GM12878 (cell line): ENCODE results near the gene PLA2G5. TPM values are rescaled to one million over a fixed set of nuclear protein-coding genes. Genes with fewer than 3 reads are reported as not detected.

Experiments
- ATAC-seq: fragments of 200-7000 bp; cut with Tn5 transposase; 3 replicates; pipeline ENCODE4 v1.9.1; 2020; ENCODE audit warnings: mild to moderate bottlenecking, moderate library complexity
- BruUV-seq: library from RNA; stranded (reverse); fragments of 400-500 nt; replicated peaks from 2 replicates; lab custom pipeline; 2021; lab: Mats Ljungman, UMichigan
- CTCF ChIA-PET: fragments of 300-600 bp; sonication (Branson Sonifier 250); formaldehyde crosslinking; extraction: SDS; loops from one replicate; lab custom pipeline; 2021; ENCODE audit warnings: inconsistent platforms; lab: Yijun Ruan, JAX
- POLR2A ChIA-PET: fragments of 350-600 bp; formaldehyde crosslinking; extraction: SDS; loops from one replicate; lab custom pipeline; 2021; ENCODE audit warnings: inconsistent platforms; lab: Charles Lee
- RAD21 ChIA-PET: fragments of 300-600 bp; sonication (Branson Sonifier 250); formaldehyde crosslinking; loops from one replicate; lab custom pipeline; 2023; ENCODE audit warnings: antibody characterized with exemption; ENCODE audit not compliant: unreplicated experiment; lab: Charles Lee
- SMC1A ChIA-PET: fragments of 300-600 bp; sonication (Branson Sonifier 250); formaldehyde crosslinking; loops from one replicate; lab custom pipeline; 2023; ENCODE audit not compliant: unreplicated experiment, uncharacterized antibody; lab: Charles Lee
- DNase-seq: peaks from one replicate; pipeline ENCODE4 v3.0.0-alpha.2; 2011; ENCODE audit warnings: low read depth, low spot score
- FAIRE-seq: peaks from 3 replicates; lab custom pipeline; 2011; peaks lifted over from hg19 to GRCh38; lab: Jason Lieb, UNC
- H2AFZ ChIP-seq: 2 replicates; pipeline ENCODE4 v1.6.0; 2011; ENCODE audit warnings: low read depth, low read length, control low read depth; ENCODE audit not compliant: control insufficient read depth
- H3K27ac ChIP-seq: 2 replicates; pipeline ENCODE4 v1.5.1; 2011; ENCODE audit warnings: control low read depth; ENCODE audit not compliant: control insufficient read depth, insufficient read depth
- H3K27me3 ChIP-seq, 2 experiments: replicated peaks in 1 of 2; 2 replicates each; pipeline versions ENCODE4 v1.6.0 to v1.6.1; 2011; ENCODE audit warnings: low read length in 1 of 2; ENCODE audit not compliant: control insufficient read depth in 2 of 2, insufficient read depth in 2 of 2
- H3K36me3 ChIP-seq, 2 experiments: 2 replicates each; pipeline ENCODE4 v1.5.1; 2011; ENCODE audit warnings: low read length in 1 of 2; ENCODE audit not compliant: control insufficient read depth in 2 of 2, insufficient read depth in 2 of 2
- H3K4me1 ChIP-seq: 2 replicates; pipeline ENCODE4 v1.6.1; 2011; ENCODE audit warnings: mild to moderate bottlenecking, low read length, moderate library complexity, mixed read lengths; ENCODE audit not compliant: control insufficient read depth, insufficient read depth
- H3K4me2 ChIP-seq: 2 replicates; pipeline ENCODE4 v1.6.0; 2011; ENCODE audit warnings: control low read depth; ENCODE audit not compliant: control insufficient read depth, insufficient read depth
- H3K4me3 ChIP-seq: fragments of 200-600 bp; sonication (generic); 2 replicates; pipeline ENCODE4 v1.5.1; 2016
- H3K79me2 ChIP-seq: 2 replicates; pipeline ENCODE4 v1.6.0; 2011; ENCODE audit warnings: low read length; ENCODE audit not compliant: control insufficient read depth, insufficient read depth
- H3K9ac ChIP-seq: 2 replicates; pipeline ENCODE4 v1.8.0; 2011; ENCODE audit warnings: low read length, control low read depth, mixed read lengths; ENCODE audit not compliant: control insufficient read depth, insufficient read depth
- H3K9me3 ChIP-seq: replicated peaks from 3 replicates; pipeline ENCODE4 v1.5.1; 2011; ENCODE audit warnings: mild to moderate bottlenecking, low read length; ENCODE audit not compliant: control insufficient read depth, insufficient read depth
- H4K20me1 ChIP-seq: 2 replicates; pipeline ENCODE4 v1.6.0; 2011; ENCODE audit not compliant: control insufficient read depth, insufficient read depth
- RAD21 ChIP-seq: IDR thresholded peaks from 2 replicates; pipeline ENCODE4 v1.6.1; 2011; ENCODE audit warnings: mild to moderate bottlenecking, low read depth, low read length, moderate library complexity; ENCODE audit not compliant: insufficient read depth
- ZNF217 ChIP-seq: fragments of 450-650 bp; IDR thresholded peaks from 2 replicates; pipeline ENCODE4 v1.6.1; 2017; ENCODE audit warnings: antibody characterized with exemption, mild to moderate bottlenecking
- WGBS: methylation state at CpG from one replicate; pipeline ENCODE4 v1.1.6; 2016; ENCODE audit warnings: low lambda C conversion rate; ENCODE audit not compliant: insufficient replicate concordance, insufficient coverage; ENCODE audit errors: missing lambda C conversion rate; 5-methylcytosine and 5-hydroxymethylcytosine counted together
- in situ Hi-C: fragments of 300-500 bp; cut with MboI; formaldehyde crosslinking; loops from 9 replicates; pipeline ENCODE4 v1.14.3; 2018; ENCODE audit warnings: mixed read lengths
- intact Hi-C: fragments of 100-400 bp; cut with micrococcal nuclease; formaldehyde crosslinking; loops from one replicate; pipeline ENCODE4 v1.14.2; 2022; ENCODE audit not compliant: unreplicated experiment
- polyA plus RNA-seq, 11 experiments: library from polyadenylated mRNA; depleted of rRNA in 4 of 11; unstranded in 6 of 11; stranded (reverse) in 5 of 11; fragments of >200 nt; fragmentation: Nextera tagmentation in 4 of 11; fragmentation: Illumina TruSeq in 1 of 11; extraction: Ambion mirVana in 4 of 11; extraction: Trizol in 1 of 11; gene quantifications; 1 replicate in 1 of 11; 2 replicates in 10 of 11; pipeline versions ENCODE4 v1.2.1 to v1.2.3, GENCODE V29; 2011 to 2016; ENCODE audit warnings: inconsistent platforms in 2 of 11, missing spikeins in 2 of 11, low read depth in 1 of 11
- total RNA-seq, 4 experiments: library from RNA; depleted of rRNA in 3 of 4; stranded (reverse); fragments of >200 nt in 3 of 4; fragmentation: Illumina TruSeq in 1 of 4; extraction: Trizol in 1 of 4; gene quantifications; 2 replicates each; pipeline versions ENCODE4 v1.2.1 to v1.2.3, GENCODE V29; 2013 to 2021
- TF ChIP-seq, protein P1 (sequence below), 3 experiments: IDR thresholded peaks in 2 of 3; conservative IDR thresholded peaks in 1 of 3; 2 replicates each; pipeline ENCODE4 v1.5.1; 2011; ENCODE audit warnings: low read depth in 3 of 3, low read length in 3 of 3, mild to moderate bottlenecking in 3 of 3, control low read depth in 2 of 3, moderate library complexity in 2 of 3, inconsistent platforms in 1 of 3, mixed read lengths in 1 of 3; ENCODE audit not compliant: control insufficient read depth in 2 of 3, insufficient read depth in 1 of 3; ENCODE audit errors: extremely low read depth in 1 of 3

PLA2G5 gene
- total and polyA plus RNA-seq, 10 of the 15 experiments (the other 5 are each of a cell fraction or from before 2014, with no cell fraction given): 0.10 to 0.19 (median 0.17) TPM; not detected in 7

DNA sequence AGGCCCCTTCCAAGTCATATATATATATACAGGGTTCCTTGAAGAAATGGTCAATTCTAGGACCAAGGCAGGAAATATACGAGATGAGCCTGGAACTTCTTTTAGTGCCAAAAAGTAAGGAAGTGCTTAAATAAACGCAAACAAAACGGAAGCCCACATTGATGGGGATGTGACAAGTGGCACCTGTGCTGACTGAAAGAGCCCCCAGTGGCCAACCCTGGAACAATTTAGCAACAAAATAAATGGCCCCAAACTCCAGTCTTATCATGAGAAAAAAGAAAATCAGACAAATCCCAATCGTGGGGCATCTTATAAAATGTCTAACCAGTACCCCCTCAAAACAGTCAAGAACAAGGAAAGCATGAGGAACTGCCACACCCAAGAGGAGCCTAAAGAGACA lies 17.7 kb downstream of the PLA2G5 start:
- intact Hi-C loops: no loop called here
- no peak for DNase-seq
- Histone ChIP-seq H3K4me3 (no peak overlapping the region), H3K9me3 (no peaks in the 10 kb centered on the region), H4K20me1 (no peaks in the 10 kb centered on the region), H3K9ac (no peak overlapping the region), H3K27ac (no peak overlapping the region), H3K4me1 (no peaks in the 10 kb centered on the region), H3K27me3 (no peaks in the 10 kb centered on the region; a peak in 1 of 4 replicates), H3K79me2 (no peaks in the 10 kb centered on the region), H3K36me3 (no peaks in the 10 kb centered on the region), H3K4me2 (no peak overlapping the region), H2AFZ (no peak overlapping the region)
- no peak for FAIRE-seq
- ChIA-PET CTCF (no interaction called here), SMC1A (no interaction called here), POLR2A (no interaction called here), RAD21 (interaction anchor here (1.1 kb wide), 1 partner anchor 14 kb away, joined by 3 read pairs; no protein-coding TSS in a partner anchor)
- TF ChIP-seq, protein P1, sequence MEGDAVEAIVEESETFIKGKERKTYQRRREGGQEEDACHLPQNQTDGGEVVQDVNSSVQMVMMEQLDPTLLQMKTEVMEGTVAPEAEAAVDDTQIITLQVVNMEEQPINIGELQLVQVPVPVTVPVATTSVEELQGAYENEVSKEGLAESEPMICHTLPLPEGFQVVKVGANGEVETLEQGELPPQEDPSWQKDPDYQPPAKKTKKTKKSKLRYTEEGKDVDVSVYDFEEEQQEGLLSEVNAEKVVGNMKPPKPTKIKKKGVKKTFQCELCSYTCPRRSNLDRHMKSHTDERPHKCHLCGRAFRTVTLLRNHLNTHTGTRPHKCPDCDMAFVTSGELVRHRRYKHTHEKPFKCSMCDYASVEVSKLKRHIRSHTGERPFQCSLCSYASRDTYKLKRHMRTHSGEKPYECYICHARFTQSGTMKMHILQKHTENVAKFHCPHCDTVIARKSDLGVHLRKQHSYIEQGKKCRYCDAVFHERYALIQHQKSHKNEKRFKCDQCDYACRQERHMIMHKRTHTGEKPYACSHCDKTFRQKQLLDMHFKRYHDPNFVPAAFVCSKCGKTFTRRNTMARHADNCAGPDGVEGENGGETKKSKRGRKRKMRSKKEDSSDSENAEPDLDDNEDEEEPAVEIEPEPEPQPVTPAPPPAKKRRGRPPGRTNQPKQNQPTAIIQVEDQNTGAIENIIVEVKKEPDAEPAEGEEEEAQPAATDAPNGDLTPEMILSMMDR (IDR thresholded peaks at IDR 0.05 in 2 of 3, conservative IDR thresholded peaks at IDR 0.05 in 1 of 3; ENCODE audit: control insufficient read depth in 2 of 3, extremely low read depth in 1 of 3, insufficient read depth in 1 of 3, low read depth in 3 of 3, low read length in 3 of 3): peak; percentile 30 to 59 (median 58)
- TF ChIP-seq RAD21 (peak; percentile 35), ZNF217 (no peak)
- ATAC-seq: peak; percentile 64; the same call in 2 of the 3 replicates
- in situ Hi-C loops: no loop called here
- no TSS peak for BruUV-seq
- WGBS: 0% methylated on average over 4 of the region's 4 CpGs
